NCI-H2196 treated with DMSO at 0.1 percent for 48 hours (cell line): ENCODE results near the gene ZC3H6.

Experiments used
- DNase-seq: peaks from one replicate; lab custom pipeline; 2025; ENCODE audit not compliant: unreplicated experiment; lab: John Stamatoyannopoulos, UW

Gene ZC3H6

GRCh38 chr2:112275311-112275886, at the start of gene ZC3H6:
TSS of gene ZC3H6 (plus strand) at chr2:112275597. CDS start at chr2:112275995, 398 bp downstream.
- DNase-seq, result peak; percentile 92

GRCh38 chr2:112229348-112229747, 46.0 kb upstream of the ZC3H6 start:
- DNase-seq, result peak; percentile 84

GRCh38 chr2:112230371-112230770, 45.0 kb upstream of the ZC3H6 start:
- no peak for DNase-seq

- DNase-seq, result no peak
These were observed 35.5 kb upstream of the ZC3H6 start for GRCh38 chr2:112239862-112240261.

GRCh38 chr2:112242384-112242783, 33.0 kb upstream of the ZC3H6 start:
- no peak for DNase-seq

- no peak for DNase-seq
These were observed 32.2 kb upstream of the ZC3H6 start for GRCh38 chr2:112243233-112243632.

GRCh38 chr2:112244854-112245253, 30.5 kb upstream of the ZC3H6 start:
- DNase-seq, result no peak

GRCh38 chr2:112251271-112251670, 24.1 kb upstream of the ZC3H6 start:
- DNase-seq, result no peak

GRCh38 chr2:112253261-112253815, 22.1 kb upstream of the ZC3H6 start:
- no peak for DNase-seq

- DNase-seq, result peak; percentile 83
These were observed 20.7 kb upstream of the ZC3H6 start, which contains the start of gene ZC3H8 for GRCh38 chr2:112254466-112255240. TSS of gene ZC3H8 (minus strand) at chr2:112255042. CDS start at chr2:112254981, 61 bp downstream.

- DNase-seq, result no peak
These were observed 19.5 kb upstream of the ZC3H6 start for GRCh38 chr2:112255875-112256274.

GRCh38 chr2:112256654-112257053, 18.7 kb upstream of the ZC3H6 start:
- no peak for DNase-seq

GRCh38 chr2:112257575-112257974, 17.8 kb upstream of the ZC3H6 start:
- DNase-seq, result no peak

- DNase-seq, result no peak
These were observed 15.7 kb upstream of the ZC3H6 start for GRCh38 chr2:112259509-112260294.

GRCh38 chr2:112260295-112260625, 15.1 kb upstream of the ZC3H6 start:
- DNase-seq, result no peak

- DNase-seq, result no peak
These were observed 12.5 kb upstream of the ZC3H6 start for GRCh38 chr2:112262876-112263275.

- DNase-seq, result no peak
These were observed 6.8 kb upstream of the ZC3H6 start for GRCh38 chr2:112268547-112268946.

- DNase-seq, result no peak
These were observed 2.7 kb upstream of the ZC3H6 start for GRCh38 chr2:112272669-112273068.

- DNase-seq, result no peak
These were observed 2.0 kb upstream of the ZC3H6 start for GRCh38 chr2:112273349-112273748.

GRCh38 chr2:112275887-112276773, 733 bp downstream of the ZC3H6 start:
- peak; percentile 76 for DNase-seq

GRCh38 chr2:112276954-112277353, 1.6 kb downstream of the ZC3H6 start:
- DNase-seq, result no peak
